CD14-positive monocyte (primary cell): Measurements from ENCODE around the gene PLPP6. TPM values are rescaled to one million over a fixed set of nuclear protein-coding genes. Genes with fewer than 3 reads are reported as not detected.

Source experiments
- DNase-seq, 3 donors: peaks; one replicate each; pipeline ENCODE4 v3.0.0-alpha.2; 2011 to 2022
- H2AFZ ChIP-seq: 2 replicates; pipeline ENCODE4 v1.6.0; 2012; ENCODE audit warnings: mild to moderate bottlenecking, low read depth, low read length, inconsistent platforms; ENCODE audit not compliant: insufficient read depth, poor library complexity, severe bottlenecking
- H3K27ac ChIP-seq, 2 donors: 1 replicate in 1 of 2; 2 replicates in 1 of 2; pipeline ENCODE4 v1.5.1; 2012 to 2013; ENCODE audit warnings: low read length in 2 of 2, control low read depth in 1 of 2, inconsistent platforms in 1 of 2, low read depth in 1 of 2, mild to moderate bottlenecking in 1 of 2
- H3K27me3 ChIP-seq, 2 donors: one replicate each; pipeline versions ENCODE4 v1.6.0 to v1.6.1; 2011 to 2013; ENCODE audit warnings: low read length in 2 of 2; ENCODE audit not compliant: control insufficient read depth in 2 of 2, insufficient read depth in 2 of 2
- H3K36me3 ChIP-seq, 2 donors: replicated peaks in 1 of 2; 1 replicate in 1 of 2; 2 replicates in 1 of 2; pipeline versions ENCODE4 v1.5.1 to v1.6.1; 2012 to 2013; ENCODE audit warnings: low read length in 2 of 2, control low read depth in 1 of 2, inconsistent platforms in 1 of 2, mild to moderate bottlenecking in 1 of 2; ENCODE audit not compliant: insufficient read depth in 2 of 2, control insufficient read depth in 1 of 2
- H3K4me1 ChIP-seq, 2 donors: 1 replicate in 1 of 2; 2 replicates in 1 of 2; pipeline versions ENCODE4 v1.5.1 to v1.6.1; 2012 to 2013; ENCODE audit warnings: low read length in 2 of 2, control low read depth in 1 of 2, inconsistent platforms in 1 of 2, mild to moderate bottlenecking in 1 of 2, moderate library complexity in 1 of 2; ENCODE audit not compliant: insufficient read depth in 2 of 2, control insufficient read depth in 1 of 2
- H3K4me2 ChIP-seq: replicated peaks from 2 replicates; pipeline ENCODE3; 2012; ENCODE audit warnings: low read length, moderate library complexity, mild to moderate bottlenecking; ENCODE audit not compliant: poor library complexity, severe bottlenecking; ENCODE audit errors: extremely low read depth
- H3K4me3 ChIP-seq, 3 experiments: fragments of 200-600 bp in 1 of 3; sonication (generic) in 1 of 3; replicated peaks in 1 of 3; 1 replicate in 2 of 3; 2 replicates in 1 of 3; pipeline ENCODE4 v1.5.1; 2011 to 2013; ENCODE audit warnings: low read length in 3 of 3, mild to moderate bottlenecking in 3 of 3, control low read depth in 2 of 3, low read depth in 2 of 3, inconsistent platforms in 1 of 3, moderate library complexity in 1 of 3
- H3K79me2 ChIP-seq: 2 replicates; pipeline ENCODE4 v1.6.0; 2012; ENCODE audit warnings: mild to moderate bottlenecking, control low read depth, inconsistent platforms, low read length, moderate library complexity; ENCODE audit not compliant: insufficient read depth
- H3K9ac ChIP-seq: 2 replicates; pipeline ENCODE4 v1.6.0; 2017; ENCODE audit warnings: low read length, mild to moderate bottlenecking; ENCODE audit not compliant: insufficient read depth, poor library complexity, severe bottlenecking
- H3K9me3 ChIP-seq, 2 donors: replicated peaks in 1 of 2; 1 replicate in 1 of 2; 2 replicates in 1 of 2; pipeline versions ENCODE4 v1.5.1 to v1.6.1; 2012 to 2013; ENCODE audit warnings: low read length in 2 of 2, control low read depth in 1 of 2; ENCODE audit not compliant: control insufficient read depth in 1 of 2, insufficient read depth in 1 of 2
- H4K20me1 ChIP-seq: 2 replicates; pipeline ENCODE4 v1.6.0; 2012; ENCODE audit warnings: mild to moderate bottlenecking, low read length, control low read depth, moderate library complexity; ENCODE audit not compliant: insufficient read depth
- H3K27ac Mint-ChIP-seq, 7 donors: one replicate each; pipeline ENCODE4 v1.8.0; 2020; ENCODE audit warnings: mild to moderate bottlenecking in 7 of 7, mixed read lengths in 7 of 7, moderate library complexity in 6 of 7, inconsistent platforms in 2 of 7
- H3K27me3 Mint-ChIP-seq, 3 donors: one replicate each; pipeline ENCODE4 v1.8.0; 2021 to 2022; ENCODE audit warnings: low read depth in 3 of 3, mild to moderate bottlenecking in 3 of 3, mixed read lengths in 3 of 3, moderate library complexity in 3 of 3, inconsistent platforms in 1 of 3
- H3K36me3 Mint-ChIP-seq, 2 donors: one replicate each; pipeline ENCODE4 v1.8.0; 2020; ENCODE audit warnings: mixed read lengths in 2 of 2, inconsistent platforms in 1 of 2, mild to moderate bottlenecking in 1 of 2
- H3K4me1 Mint-ChIP-seq: one replicate; pipeline ENCODE4 v1.8.0; 2020; ENCODE audit warnings: mild to moderate bottlenecking, mixed read lengths
- H3K4me3 Mint-ChIP-seq, 2 donors: one replicate each; pipeline ENCODE4 v1.8.0; 2020; ENCODE audit warnings: mild to moderate bottlenecking in 2 of 2, mixed read lengths in 2 of 2, moderate library complexity in 1 of 2
- H3K9me3 Mint-ChIP-seq, 7 donors: one replicate each; pipeline ENCODE4 v1.8.0; 2020 to 2022; ENCODE audit warnings: mixed read lengths in 7 of 7, mild to moderate bottlenecking in 6 of 7, moderate library complexity in 6 of 7, inconsistent platforms in 2 of 7
- WGBS: methylation state at CpG from one replicate; pipeline ENCODE4 v1.1.5; 2013; ENCODE audit warnings: missing lambda C conversion rate; ENCODE audit not compliant: insufficient coverage; 5-methylcytosine and 5-hydroxymethylcytosine counted together
- intact Hi-C, 2 donors: fragments of 100-400 bp; cut with micrococcal nuclease; formaldehyde crosslinking; loops; one replicate each; pipeline versions ENCODE4 v1.15.0 to v1.15.1; 2023
- polyA plus RNA-seq, 3 donors: library from polyadenylated mRNA; depleted of rRNA in 1 of 3; unstranded in 2 of 3; stranded (reverse) in 1 of 3; fragments of 300-500 nt in 2 of 3; fragments of >200 nt in 1 of 3; fragmentation: Illumina TruSeq in 2 of 3; gene quantifications; 1 replicate in 2 of 3; 2 replicates in 1 of 3; pipeline ENCODE4 v1.2.3, GENCODE V29; 2012 to 2021
- TF ChIP-seq, protein P1 (sequence below): fragments of 200-600 bp; IDR thresholded peaks from one replicate; pipeline ENCODE4 v1.8.0; 2022; ENCODE audit warnings: antibody characterized with exemption, mild to moderate bottlenecking

Gene PLPP6
- polyA plus RNA-seq, 3 donors: 1.6 to 1.8 (median 1.8) TPM

DNA sequence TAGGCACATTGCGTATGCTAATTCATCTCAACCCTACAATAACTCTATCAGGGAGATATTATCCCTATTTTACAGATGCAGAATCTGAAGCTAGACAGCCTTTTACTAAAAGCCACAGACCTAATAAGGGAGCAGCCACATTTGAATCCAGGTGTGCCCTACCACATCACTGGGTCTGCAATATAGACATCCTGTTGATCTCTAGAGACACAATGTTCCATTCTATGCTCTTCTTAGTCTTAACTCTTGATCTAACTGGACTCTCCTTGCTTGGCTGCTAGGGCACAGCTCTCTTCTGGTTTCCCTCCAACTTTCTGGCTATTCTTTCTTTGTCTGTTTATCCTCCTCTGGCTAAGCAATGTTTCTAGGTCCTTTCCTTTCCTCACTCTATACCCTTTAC, 5.6 kb downstream of the PLPP6 start:
- Mint-ChIP-seq H3K4me1 (peaks cover 43% of the 10 kb centered on the region), H3K27me3 (peaks cover 25 to 35% (median 28%) of the 10 kb centered on the region in 3 donors), H3K36me3 (no peaks in the 10 kb centered on the region), H3K4me3 (peak overlapping the region in 1 of 2 donors; percentile 24), H3K9me3 (no peaks in the 10 kb centered on the region), H3K27ac (no peak overlapping the region)
- peaks cover 14% of the 10 kb centered on the region in 2 donors for H3K27me3 ChIP-seq
- no peak overlapping the region for H2AFZ ChIP-seq
- H3K4me1 ChIP-seq: peaks cover 25 to 34% of the 10 kb centered on the region in 2 donors
- no peak overlapping the region for H3K9ac ChIP-seq
- no peak overlapping the region for H3K4me3 ChIP-seq
- TF ChIP-seq, protein P1, sequence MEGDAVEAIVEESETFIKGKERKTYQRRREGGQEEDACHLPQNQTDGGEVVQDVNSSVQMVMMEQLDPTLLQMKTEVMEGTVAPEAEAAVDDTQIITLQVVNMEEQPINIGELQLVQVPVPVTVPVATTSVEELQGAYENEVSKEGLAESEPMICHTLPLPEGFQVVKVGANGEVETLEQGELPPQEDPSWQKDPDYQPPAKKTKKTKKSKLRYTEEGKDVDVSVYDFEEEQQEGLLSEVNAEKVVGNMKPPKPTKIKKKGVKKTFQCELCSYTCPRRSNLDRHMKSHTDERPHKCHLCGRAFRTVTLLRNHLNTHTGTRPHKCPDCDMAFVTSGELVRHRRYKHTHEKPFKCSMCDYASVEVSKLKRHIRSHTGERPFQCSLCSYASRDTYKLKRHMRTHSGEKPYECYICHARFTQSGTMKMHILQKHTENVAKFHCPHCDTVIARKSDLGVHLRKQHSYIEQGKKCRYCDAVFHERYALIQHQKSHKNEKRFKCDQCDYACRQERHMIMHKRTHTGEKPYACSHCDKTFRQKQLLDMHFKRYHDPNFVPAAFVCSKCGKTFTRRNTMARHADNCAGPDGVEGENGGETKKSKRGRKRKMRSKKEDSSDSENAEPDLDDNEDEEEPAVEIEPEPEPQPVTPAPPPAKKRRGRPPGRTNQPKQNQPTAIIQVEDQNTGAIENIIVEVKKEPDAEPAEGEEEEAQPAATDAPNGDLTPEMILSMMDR: no peak
- DNase-seq: no peak
- no peaks in the 10 kb centered on the region for H4K20me1 ChIP-seq
- peaks cover 8% of the 10 kb centered on the region for H3K79me2 ChIP-seq
- H3K27ac ChIP-seq: no peak overlapping the region
- H3K36me3 ChIP-seq: no peaks in the 10 kb centered on the region
- H3K4me2 ChIP-seq: no peak overlapping the region
- WGBS: no CpG with 5 or more reads among the region's 1 CpG
- H3K9me3 ChIP-seq: no peaks in the 10 kb centered on the region
- intact Hi-C loops: no loop called here

DNA sequence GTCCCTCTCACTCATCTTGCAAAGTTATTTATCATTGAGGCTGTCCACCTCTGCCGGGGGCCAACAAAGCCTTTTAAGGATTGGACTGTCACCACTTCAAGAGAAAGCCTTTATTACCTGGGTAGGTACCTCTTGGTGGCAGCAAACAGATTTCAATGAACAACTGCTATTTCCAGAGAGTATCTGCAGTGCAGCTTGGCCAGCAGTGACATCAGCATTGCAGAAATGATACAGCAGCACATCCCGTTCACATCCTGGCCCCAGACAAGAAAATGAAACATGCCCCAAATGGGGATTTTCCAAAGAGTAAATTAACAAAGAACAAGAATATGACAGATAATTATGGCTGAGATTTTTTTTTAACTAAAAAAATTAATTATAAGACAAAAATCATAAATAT, 6.5 kb downstream of the PLPP6 start:
- no peak overlapping the region for H3K9ac ChIP-seq
- no peak overlapping the region for H2AFZ ChIP-seq
- Mint-ChIP-seq H3K9me3 (no peaks in the 10 kb centered on the region), H3K27ac (no peak overlapping the region), H3K4me3 (peak overlapping the region in 1 of 2 donors; percentile 59), H3K27me3 (peaks cover 25 to 37% (median 28%) of the 10 kb centered on the region in 3 donors), H3K4me1 (peaks cover 33% of the 10 kb centered on the region), H3K36me3 (no peaks in the 10 kb centered on the region)
- TF ChIP-seq, protein P1: no peak
- H3K36me3 ChIP-seq: no peaks in the 10 kb centered on the region
- H3K9me3 ChIP-seq: no peaks in the 10 kb centered on the region
- H4K20me1 ChIP-seq: no peaks in the 10 kb centered on the region
- no peak for DNase-seq
- H3K27me3 ChIP-seq: peaks cover 14% of the 10 kb centered on the region in 2 donors
- no peaks in the 10 kb centered on the region for H3K79me2 ChIP-seq
- no peak overlapping the region for H3K27ac ChIP-seq
- H3K4me3 ChIP-seq: no peak overlapping the region
- H3K4me2 ChIP-seq: no peak overlapping the region
- H3K4me1 ChIP-seq: peaks cover 17 to 25% of the 10 kb centered on the region in 2 donors
- 78% methylated on average over 1 of the region's 2 CpGs for WGBS
- intact Hi-C loops: no loop called here
